NCI-H128 (cell line): Measurements from ENCODE around the gene SAMHD1.
"Not testable (repeated sequence)": the region's sequence is repeated elsewhere in the genome, so short reads cannot be mapped to it uniquely, and the experiment has no call there.

ENCODE experiments used
- DNase-seq: peaks from one replicate; lab custom pipeline; 2025; ENCODE audit not compliant: unreplicated experiment; lab: John Stamatoyannopoulos, UW

SAMHD1 gene

DNA sequence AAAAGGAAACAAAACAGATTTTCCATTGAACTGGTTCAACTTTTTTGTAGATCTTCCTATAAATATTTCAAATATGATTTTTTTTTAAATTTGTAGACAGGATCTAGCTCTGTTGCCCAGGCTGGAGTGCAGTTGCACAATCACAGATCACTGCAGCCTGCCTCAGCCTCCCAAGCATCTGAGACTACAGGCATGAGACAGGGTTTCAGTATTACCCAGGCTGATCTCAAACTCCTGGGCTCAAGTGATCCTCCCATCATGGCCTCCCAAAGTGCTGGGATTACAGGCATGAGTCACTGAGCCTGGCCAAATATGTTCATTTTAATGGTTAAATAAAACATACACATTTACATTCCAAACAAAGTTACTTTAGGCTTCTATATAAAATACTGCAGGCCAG lies 33.6 kb downstream of the SAMHD1 start:
- DNase-seq, result no peak

GRCh38 chr20:36917240-36917639 lies 34.3 kb downstream of the SAMHD1 start:
- DNase-seq, result no peak

DNA sequence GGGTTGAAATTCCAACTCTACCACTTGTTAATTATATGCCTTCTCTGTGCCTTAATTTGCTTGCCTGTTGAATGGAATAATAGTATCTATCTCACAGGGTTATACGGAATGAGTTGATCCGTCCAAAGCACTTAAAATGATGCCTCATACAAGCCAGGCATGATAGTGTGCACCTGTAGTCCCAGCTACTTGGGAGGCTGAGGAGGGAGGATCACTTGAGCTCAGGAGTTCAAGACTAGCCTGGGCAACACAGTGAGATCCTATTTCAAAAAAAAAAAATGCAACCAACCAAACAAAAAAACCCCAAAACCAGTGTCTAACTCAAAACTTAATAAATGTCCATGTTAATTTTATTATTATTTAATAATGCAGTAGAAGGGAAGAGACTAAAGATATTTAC lies 35.3 kb downstream of the SAMHD1 start:
- DNase-seq, result no peak

DNA sequence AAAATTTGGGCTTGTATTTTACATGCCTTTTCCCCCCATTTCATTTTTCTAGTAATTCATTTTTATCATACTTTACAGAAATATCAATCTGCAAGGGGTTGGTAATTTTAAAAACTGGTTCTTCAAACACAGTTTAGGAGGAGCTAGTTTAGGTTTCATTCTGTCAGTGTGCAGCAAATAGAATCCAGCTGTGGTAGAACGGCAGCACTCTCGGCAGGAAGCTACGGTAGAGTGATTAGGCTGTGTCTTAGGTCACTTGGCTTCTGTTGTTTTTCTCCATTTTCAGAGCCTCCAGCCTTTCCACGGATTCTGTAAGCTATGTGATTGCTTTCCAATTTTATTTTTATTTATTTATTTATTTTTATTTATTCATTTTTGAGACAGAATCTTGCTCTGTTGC lies 42.9 kb downstream of the SAMHD1 start:
- DNase-seq, result no peak

DNA sequence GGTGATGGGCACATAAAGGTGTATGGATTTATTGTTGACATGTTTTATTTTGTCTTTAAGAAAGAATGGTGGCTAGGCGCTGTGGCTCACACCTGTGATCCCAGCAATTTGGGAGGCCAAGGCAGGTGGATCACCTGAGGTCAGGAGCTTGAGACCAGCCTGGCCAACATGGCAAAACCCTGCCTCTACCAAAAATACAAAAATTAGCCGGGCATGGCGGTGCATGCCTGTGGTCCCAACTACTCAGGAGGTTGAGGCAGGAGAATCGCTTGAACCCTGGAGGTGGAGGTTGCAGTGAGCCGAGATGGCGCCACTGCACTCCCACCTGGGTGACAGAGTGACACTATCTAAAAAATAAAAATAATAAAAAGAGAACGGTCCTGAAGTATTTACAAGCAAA lies 45.4 kb downstream of the SAMHD1 start:
- DNase-seq, result not testable (repeated sequence)

GRCh38 chr20:36905566-36905965 lies 45.9 kb downstream of the SAMHD1 start:
- DNase-seq, result not testable (repeated sequence)

- no peak for DNase-seq
Measured at GRCh38 chr20:36904690-36905089, 46.8 kb downstream of the SAMHD1 start.

- no peak for DNase-seq
Measured at GRCh38 chr20:36895036-36895435, 56.5 kb downstream of the SAMHD1 start.

- DNase-seq, result no peak
Measured at GRCh38 chr20:36893801-36894200, 57.7 kb downstream of the SAMHD1 start.

GRCh38 chr20:36891211-36891610 lies 60.3 kb downstream of the SAMHD1 start:
- no peak for DNase-seq

GRCh38 chr20:36890586-36890985 lies 60.9 kb downstream of the SAMHD1 start:
- DNase-seq, result no peak

DNA sequence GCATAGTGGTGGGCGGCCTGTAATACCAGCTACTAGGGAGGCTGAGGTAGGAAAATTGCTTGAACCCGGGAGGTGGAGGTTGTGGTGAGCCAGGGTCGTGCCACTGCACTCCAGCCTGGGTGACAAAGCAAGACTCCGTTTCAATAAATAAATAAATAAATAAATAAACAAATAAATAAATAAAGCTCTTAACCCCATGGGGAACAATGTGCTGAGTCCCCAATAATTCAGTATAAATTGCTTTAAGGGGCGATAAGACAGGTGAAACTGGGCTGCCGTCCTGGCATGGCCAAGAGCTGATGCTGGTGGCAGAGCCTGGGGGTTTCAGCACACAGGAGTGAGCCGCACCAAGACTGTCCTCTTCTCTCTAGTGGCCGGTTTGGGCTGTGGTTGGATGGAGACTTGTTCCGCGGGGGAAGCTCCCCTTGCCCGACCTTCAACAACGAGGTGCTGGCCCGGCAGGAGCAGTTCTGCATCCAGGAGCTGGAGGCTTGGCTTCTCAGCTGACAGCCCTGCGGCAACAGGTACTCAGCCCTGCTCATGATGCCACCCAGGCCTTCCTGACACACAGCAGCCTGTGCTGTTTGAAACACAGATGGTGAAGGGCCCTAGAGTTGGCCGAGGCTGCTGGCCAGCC lies 62.5 kb downstream of the SAMHD1 start:
- no peak for DNase-seq

DNA sequence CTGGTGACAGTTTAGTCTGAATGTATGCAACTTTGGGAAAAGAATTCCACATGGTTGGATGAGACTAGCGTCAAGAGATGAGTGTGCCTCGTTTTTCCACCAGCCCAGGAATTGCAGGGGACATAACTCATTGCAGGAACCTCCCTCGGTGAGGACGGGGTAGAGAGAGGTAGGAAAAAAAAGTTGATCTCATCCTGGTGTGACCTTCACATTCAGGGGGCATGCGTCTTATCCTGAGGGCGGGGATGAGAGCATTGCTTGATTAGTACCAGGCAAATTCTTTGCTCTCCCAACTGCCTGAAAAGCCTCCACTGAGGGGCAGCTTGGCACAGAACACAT lies 63.8 kb downstream of the SAMHD1 start:
- no peak for DNase-seq

DNA sequence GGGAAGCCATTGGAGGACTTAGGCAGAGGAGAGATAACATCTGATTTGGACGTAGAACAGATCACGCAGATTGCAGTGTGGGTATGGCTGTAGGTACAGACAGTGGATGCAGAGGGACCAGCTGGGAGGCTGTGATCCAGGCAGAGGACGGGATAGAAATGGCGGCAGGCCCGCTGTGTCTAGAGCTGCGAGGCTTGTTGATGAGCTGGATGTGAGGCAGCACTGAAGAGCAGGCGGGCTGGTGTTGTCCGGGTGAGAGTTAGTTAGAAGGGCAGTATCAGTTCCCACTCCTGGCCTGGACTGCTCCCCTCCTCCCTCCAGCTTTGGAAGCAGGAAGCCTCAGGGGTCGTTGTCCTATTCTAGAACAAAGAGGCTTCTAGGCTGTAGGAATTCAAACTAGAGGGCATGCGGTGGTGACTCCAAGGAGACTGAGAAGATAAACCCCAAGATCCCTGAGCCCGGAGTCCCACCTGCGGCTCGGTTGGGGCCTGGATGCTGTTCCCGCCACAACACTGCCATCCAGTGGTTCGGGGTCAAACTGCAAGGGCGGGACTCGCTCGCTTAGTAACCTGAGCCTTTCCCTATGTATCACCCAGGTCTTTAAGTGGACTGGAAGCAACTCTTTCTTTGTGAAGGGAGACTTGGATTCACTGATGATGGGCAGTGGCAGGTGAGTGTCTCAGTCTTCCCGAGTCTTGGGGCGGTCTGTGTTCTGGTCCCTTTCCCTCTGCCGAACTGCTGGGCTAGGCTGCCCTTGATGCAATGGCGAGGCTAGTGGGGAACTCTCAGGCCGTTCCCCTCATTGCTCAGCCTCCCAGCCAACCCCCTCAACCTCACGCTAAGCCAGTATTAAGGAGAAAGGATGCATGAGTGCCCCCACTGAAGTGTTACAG lies 64.4 kb downstream of the SAMHD1 start:
- peak; percentile 76 for DNase-seq

DNA sequence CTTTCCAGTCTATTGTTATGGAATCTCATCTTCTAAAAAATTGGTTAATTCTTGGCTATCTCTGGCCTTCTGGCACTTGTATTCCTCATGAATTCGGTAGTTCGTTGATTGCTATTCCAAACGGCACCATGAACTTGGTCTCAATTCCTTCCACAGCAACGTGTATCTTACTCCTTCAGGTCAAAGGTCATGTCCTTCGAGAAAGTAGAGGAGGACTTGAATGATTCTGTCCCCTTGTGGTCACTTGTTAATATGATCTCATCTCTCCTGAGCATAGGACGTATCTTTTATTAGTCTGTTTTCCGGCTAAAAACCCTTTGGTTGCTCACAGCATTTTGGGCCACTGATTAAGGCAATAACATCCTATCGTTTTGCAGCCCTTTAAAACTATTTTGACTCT lies 66.2 kb downstream of the SAMHD1 start:
- no peak for DNase-seq

GRCh38 chr20:36883977-36884535 lies 67.5 kb downstream of the SAMHD1 start:
- no peak for DNase-seq

DNA sequence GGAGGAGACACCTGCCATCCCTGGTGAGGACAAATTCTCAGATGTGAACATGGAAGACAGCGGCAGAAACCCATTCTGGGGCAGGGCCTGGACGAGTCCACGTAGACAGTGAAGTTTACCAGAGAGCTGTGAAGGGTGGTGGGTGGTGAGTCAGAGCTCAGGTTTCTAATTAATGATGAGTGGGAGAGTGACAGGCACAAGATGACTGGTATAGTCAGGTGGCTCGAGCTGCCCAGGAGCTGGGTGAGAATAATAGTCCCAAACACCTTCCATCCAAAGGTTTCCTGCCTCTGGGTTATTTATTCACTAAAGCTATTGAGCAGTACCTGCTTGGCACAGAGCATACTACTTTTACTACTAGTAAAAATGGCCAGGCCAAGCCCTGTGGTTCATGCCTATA lies 69.6 kb downstream of the SAMHD1 start:
- DNase-seq, result no peak

DNA sequence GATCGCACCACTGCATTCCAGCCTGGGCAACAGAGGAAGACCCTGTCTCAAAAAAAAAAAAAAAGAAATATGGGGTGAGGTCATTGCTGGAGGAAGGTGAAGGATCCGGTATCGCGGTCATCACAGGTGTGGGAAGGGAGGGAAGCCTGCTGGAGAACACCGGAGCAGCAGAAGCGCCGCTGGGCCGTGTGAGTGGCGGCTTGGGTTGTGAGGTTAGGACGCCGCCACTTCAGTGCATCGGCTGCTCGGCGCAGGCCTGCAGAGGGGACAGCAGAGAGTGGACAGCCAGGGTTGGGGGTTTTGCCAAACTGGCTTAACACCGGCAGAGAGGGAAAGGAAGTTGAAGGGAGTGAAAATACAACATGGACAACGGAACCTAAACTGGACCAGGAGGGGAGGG lies 70.2 kb downstream of the SAMHD1 start:
- DNase-seq, result no peak

DNA sequence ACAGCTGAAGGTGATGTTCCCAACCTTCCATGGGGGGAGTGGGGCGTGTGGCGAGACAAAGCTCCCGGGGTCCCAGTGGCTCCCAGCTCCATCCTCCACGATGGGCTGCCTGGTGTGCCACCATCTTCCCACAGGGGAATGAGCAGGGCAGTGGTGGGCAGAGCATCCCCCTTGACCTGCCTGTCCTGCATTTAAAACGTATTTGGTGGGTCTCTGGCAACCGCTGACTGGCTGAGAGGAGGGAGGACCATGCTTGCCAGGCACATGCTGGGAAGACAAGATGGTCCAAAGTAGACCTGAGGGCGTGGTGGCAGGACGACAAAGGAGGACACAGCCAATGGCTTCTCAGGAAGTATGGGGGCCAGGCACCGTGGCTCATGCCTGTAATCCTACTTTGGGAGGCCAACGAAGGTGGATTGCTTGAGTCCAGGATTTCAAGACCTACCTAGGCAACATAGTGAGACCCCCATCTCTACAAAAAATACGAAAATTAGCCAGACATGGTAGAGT lies 70.7 kb downstream of the SAMHD1 start:
- DNase-seq, result no peak

DNA sequence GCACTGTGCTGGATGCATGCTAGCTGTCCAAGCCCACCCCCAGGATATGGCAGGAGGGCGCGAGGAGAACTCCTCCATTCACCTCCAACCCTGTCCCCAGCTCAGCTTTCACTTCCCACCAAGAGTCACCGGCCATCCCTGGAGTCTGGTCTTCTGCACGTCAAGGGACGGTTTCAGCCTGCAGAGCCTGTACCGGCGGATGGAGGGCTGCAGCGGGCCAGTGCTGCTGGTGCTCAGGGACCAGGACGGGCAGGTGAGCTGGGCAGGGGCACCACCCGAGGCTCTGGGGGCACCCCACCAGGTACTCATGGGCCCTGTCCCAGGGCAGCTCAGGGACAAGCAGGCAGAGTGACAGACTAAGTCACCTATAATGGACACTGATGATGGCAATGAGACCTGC lies 72.6 kb downstream of the SAMHD1 start:
- DNase-seq, result no peak

DNA sequence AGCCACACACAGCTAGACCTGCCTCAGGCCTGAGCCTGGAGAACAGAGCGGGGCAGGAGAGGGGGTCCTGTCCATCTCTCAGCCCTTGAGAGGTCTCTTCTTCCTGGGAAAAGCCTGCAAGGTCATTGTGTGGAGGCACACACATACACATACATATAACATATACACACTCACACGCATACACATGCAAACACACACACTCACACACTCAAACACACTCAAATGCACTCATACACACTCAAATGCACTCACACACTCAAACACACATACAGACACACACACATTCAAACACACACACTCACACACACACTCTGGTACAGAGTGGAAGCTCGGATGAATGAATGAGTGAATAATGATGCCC lies 75.1 kb downstream of the SAMHD1 start:
- DNase-seq, result no peak
